Neural cell (in vitro differentiated cells): ENCODE results near the gene USP53. TPM values are rescaled to one million over a fixed set of nuclear protein-coding genes. Genes with fewer than 3 reads are reported as not detected.

ENCODE experiments used
- H2AFZ ChIP-seq: fragments of 200-600, 300-800 bp; sonication (generic), shearing (Covaris generic); 2 replicates; pipeline ENCODE4 v1.6.0; 2014; ENCODE audit warnings: low read depth, mild to moderate bottlenecking, antibody characterized with exemption, low read length, moderate library complexity
- H3F3A ChIP-seq: fragments of 200-600 bp; shearing (Covaris generic); 2 replicates; pipeline ENCODE4 v1.6.1; 2016; ENCODE audit warnings: mild to moderate bottlenecking, moderate library complexity, mixed read lengths, antibody characterized with exemption, low read length; ENCODE audit not compliant: insufficient read depth, poor library complexity, severe bottlenecking
- H3K27ac ChIP-seq: fragments of 200-600, 300-800 bp; sonication (generic), shearing (Covaris generic); 2 replicates; pipeline ENCODE4 v1.5.1; 2014; ENCODE audit warnings: mild to moderate bottlenecking, low read length, moderate library complexity
- H3K27me3 ChIP-seq: fragments of 300-800, 200-600 bp; sonication (generic), shearing (Covaris generic); 2 replicates; pipeline ENCODE4 v1.6.0; 2014; ENCODE audit warnings: mild to moderate bottlenecking, low read depth, low read length, moderate library complexity; ENCODE audit not compliant: insufficient read depth
- H3K36me3 ChIP-seq: fragments of 300-800, 200-600 bp; sonication (generic), shearing (Covaris generic); 2 replicates; pipeline ENCODE4 v1.5.1; 2014; ENCODE audit warnings: mild to moderate bottlenecking, antibody characterized with exemption, low read length, moderate library complexity; ENCODE audit not compliant: insufficient read depth
- H3K4me2 ChIP-seq: fragments of 300-800, 200-600 bp; sonication (generic), shearing (Covaris generic); 2 replicates; pipeline ENCODE4 v1.6.0; 2014; ENCODE audit warnings: mild to moderate bottlenecking, low read length
- H3K4me3 ChIP-seq: fragments of 300-800, 200-600 bp; sonication (generic), shearing (Covaris generic); 2 replicates; pipeline ENCODE4 v1.5.1; 2014; ENCODE audit warnings: mild to moderate bottlenecking, low read length, moderate library complexity
- H3K79me2 ChIP-seq: fragments of 200-600 bp; shearing (Covaris generic); replicated peaks from 2 replicates; pipeline ENCODE4 v1.6.0; 2014; ENCODE audit warnings: mild to moderate bottlenecking, low read length, moderate library complexity; ENCODE audit not compliant: insufficient read depth
- H3K9ac ChIP-seq: fragments of 300-800, 200-600 bp; sonication (generic), shearing (Covaris generic); 2 replicates; pipeline ENCODE4 v1.6.1; 2016; ENCODE audit warnings: mild to moderate bottlenecking, low read length, mixed read lengths
- H3K9me2 ChIP-seq: fragments of 200-600 bp; shearing (Covaris generic); 2 replicates; pipeline ENCODE4 v1.6.1; 2016; ENCODE audit warnings: mild to moderate bottlenecking, low read length, mixed read lengths; ENCODE audit not compliant: insufficient read depth
- H3K9me3 ChIP-seq: fragments of 200-600, 300-800 bp; sonication (generic), shearing (Covaris generic); 2 replicates; pipeline ENCODE4 v1.6.1; 2016; ENCODE audit warnings: mild to moderate bottlenecking, mixed run types, low read length, moderate library complexity, mixed read lengths
- H4K20me1 ChIP-seq: fragments of 200-600 bp; shearing (Covaris generic); 2 replicates; pipeline ENCODE4 v1.6.1; 2016; ENCODE audit warnings: mild to moderate bottlenecking, mixed run types; ENCODE audit not compliant: insufficient read depth
- CTCF ChIP-seq: fragments of 450-650 bp; IDR thresholded peaks from 2 replicates; pipeline ENCODE4 v1.5.1; 2014; ENCODE audit warnings: antibody characterized with exemption, mild to moderate bottlenecking, moderate library complexity; ENCODE audit not compliant: poor library complexity, severe bottlenecking
- EP300 ChIP-seq: fragments of 450-650 bp; conservative IDR thresholded peaks from 2 replicates; pipeline ENCODE4 v1.6.1; 2014; ENCODE audit warnings: antibody characterized with exemption, mild to moderate bottlenecking, moderate library complexity; ENCODE audit not compliant: poor library complexity, severe bottlenecking
- EZH2 ChIP-seq: fragments of 200-600, 300-800 bp; shearing (Covaris generic), sonication (generic); IDR thresholded peaks from 2 replicates; pipeline ENCODE4 v1.6.1; 2014; ENCODE audit warnings: antibody characterized with exemption, low read length, borderline replicate concordance, mild to moderate bottlenecking; ENCODE audit not compliant: insufficient read depth, poor library complexity, severe bottlenecking
- MXI1 ChIP-seq: fragments of 450-650 bp; conservative IDR thresholded peaks from 2 replicates; pipeline ENCODE4 v1.6.1; 2014; ENCODE audit warnings: antibody characterized with exemption, mild to moderate bottlenecking; ENCODE audit not compliant: poor library complexity, severe bottlenecking
- POLR2AphosphoS5 ChIP-seq: IDR thresholded peaks from 2 replicates; pipeline ENCODE4 v1.6.1; 2012
- RAD21 ChIP-seq: fragments of 450-650 bp; conservative IDR thresholded peaks from 2 replicates; pipeline ENCODE4 v1.6.1; 2014; ENCODE audit warnings: antibody characterized with exemption, mild to moderate bottlenecking, moderate library complexity
- SMC3 ChIP-seq: fragments of 450-650 bp; conservative IDR thresholded peaks from 2 replicates; pipeline ENCODE4 v1.6.1; 2014; ENCODE audit warnings: antibody characterized with exemption, mild to moderate bottlenecking, moderate library complexity; ENCODE audit not compliant: poor library complexity
- TAF1 ChIP-seq: IDR thresholded peaks from 2 replicates; pipeline ENCODE4 v1.6.1; 2012; ENCODE audit warnings: low read depth
- polyA plus RNA-seq: library from polyadenylated mRNA; depleted of rRNA; stranded (reverse); fragments of >200 nt; gene quantifications from 2 replicates; pipeline ENCODE4 v1.2.3, GENCODE V29; 2014
- TF ChIP-seq, protein P1 (sequence below): IDR thresholded peaks from 2 replicates; pipeline ENCODE4 v1.6.1; 2012; ENCODE audit warnings: borderline replicate concordance

The USP53 gene
- polyA plus RNA-seq, 1 donor from 2014 or later = 5.0 TPM

- Histone ChIP-seq H3K4me3 (no peak overlapping the region), H3K36me3 (no peaks in the 10 kb centered on the region), H3F3A (no peaks in the 10 kb centered on the region), H3K79me2 (no peaks in the 10 kb centered on the region), H3K27me3 (no peaks in the 10 kb centered on the region), H2AFZ (no peak overlapping the region), H3K9ac (no peak overlapping the region), H3K9me2 (no peaks in the 10 kb centered on the region), H3K27ac (no peak overlapping the region), H3K9me3 (no peaks in the 10 kb centered on the region), H3K4me2 (no peak overlapping the region), H4K20me1 (no peaks in the 10 kb centered on the region)
- no peak for TF ChIP-seq RAD21
- no peak for TF ChIP-seq EP300
- TF ChIP-seq MXI1 = no peak
- TF ChIP-seq EZH2 = no peak
- TF ChIP-seq, protein P1, sequence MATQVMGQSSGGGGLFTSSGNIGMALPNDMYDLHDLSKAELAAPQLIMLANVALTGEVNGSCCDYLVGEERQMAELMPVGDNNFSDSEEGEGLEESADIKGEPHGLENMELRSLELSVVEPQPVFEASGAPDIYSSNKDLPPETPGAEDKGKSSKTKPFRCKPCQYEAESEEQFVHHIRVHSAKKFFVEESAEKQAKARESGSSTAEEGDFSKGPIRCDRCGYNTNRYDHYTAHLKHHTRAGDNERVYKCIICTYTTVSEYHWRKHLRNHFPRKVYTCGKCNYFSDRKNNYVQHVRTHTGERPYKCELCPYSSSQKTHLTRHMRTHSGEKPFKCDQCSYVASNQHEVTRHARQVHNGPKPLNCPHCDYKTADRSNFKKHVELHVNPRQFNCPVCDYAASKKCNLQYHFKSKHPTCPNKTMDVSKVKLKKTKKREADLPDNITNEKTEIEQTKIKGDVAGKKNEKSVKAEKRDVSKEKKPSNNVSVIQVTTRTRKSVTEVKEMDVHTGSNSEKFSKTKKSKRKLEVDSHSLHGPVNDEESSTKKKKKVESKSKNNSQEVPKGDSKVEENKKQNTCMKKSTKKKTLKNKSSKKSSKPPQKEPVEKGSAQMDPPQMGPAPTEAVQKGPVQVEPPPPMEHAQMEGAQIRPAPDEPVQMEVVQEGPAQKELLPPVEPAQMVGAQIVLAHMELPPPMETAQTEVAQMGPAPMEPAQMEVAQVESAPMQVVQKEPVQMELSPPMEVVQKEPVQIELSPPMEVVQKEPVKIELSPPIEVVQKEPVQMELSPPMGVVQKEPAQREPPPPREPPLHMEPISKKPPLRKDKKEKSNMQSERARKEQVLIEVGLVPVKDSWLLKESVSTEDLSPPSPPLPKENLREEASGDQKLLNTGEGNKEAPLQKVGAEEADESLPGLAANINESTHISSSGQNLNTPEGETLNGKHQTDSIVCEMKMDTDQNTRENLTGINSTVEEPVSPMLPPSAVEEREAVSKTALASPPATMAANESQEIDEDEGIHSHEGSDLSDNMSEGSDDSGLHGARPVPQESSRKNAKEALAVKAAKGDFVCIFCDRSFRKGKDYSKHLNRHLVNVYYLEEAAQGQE = no peak
- no peak for TF ChIP-seq POLR2AphosphoS5
- no peak for TF ChIP-seq CTCF
- no peak for TF ChIP-seq TAF1
- TF ChIP-seq SMC3 = no peak
Measured at GRCh38 chr4:119237642-119238041, 25.1 kb downstream of the USP53 start.

DNA sequence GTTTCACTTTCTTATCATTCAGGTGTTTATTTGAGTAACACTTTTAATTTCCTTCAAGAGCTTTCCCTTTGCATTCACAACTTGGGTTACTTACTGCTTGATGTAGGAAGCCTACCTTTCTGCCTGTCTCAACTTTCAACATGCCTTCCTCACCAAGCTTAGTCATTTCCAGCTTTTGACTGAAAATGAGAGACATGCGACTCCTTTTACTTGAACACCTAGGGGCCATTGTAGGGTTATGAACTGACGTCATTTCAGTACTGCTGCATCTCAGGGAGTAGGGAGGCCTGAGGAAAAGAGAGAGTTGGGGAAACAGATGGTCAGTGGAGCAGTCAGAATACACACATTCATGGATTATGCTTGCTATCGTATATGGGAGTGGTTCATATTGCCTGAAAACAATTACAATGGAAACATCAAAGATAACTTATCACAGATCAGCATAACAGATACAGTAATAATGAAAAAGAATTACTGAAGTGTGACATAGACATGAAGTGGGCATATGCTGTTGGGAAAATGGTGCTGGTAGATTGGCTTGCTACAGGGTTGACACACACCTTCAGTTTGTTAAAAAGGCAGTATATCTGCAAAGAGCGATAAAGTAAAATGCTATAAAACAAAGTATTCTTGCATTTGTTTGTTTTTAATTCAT lies 25.7 kb downstream of the USP53 start:
- Histone ChIP-seq H3K9me3 (no peaks in the 10 kb centered on the region), H3F3A (no peaks in the 10 kb centered on the region), H3K27ac (no peak overlapping the region), H2AFZ (no peak overlapping the region), H3K4me2 (no peak overlapping the region), H3K27me3 (no peaks in the 10 kb centered on the region), H3K9me2 (no peaks in the 10 kb centered on the region), H3K36me3 (no peaks in the 10 kb centered on the region), H4K20me1 (no peaks in the 10 kb centered on the region), H3K9ac (no peak overlapping the region), H3K79me2 (no peaks in the 10 kb centered on the region), H3K4me3 (no peak overlapping the region)
- TF ChIP-seq MXI1 = no peak
- TF ChIP-seq CTCF = no peak
- no peak for TF ChIP-seq POLR2AphosphoS5
- TF ChIP-seq TAF1 = no peak
- TF ChIP-seq, protein P1 = no peak
- TF ChIP-seq RAD21 = no peak
- TF ChIP-seq SMC3 = no peak
- no peak for TF ChIP-seq EP300
- no peak for TF ChIP-seq EZH2
